H1 (cell line): ENCODE results near the gene TMIGD1. TPM values are rescaled to one million over a fixed set of nuclear protein-coding genes. Genes with fewer than 3 reads are reported as not detected.

Source experiments
- EP300 ChIP-seq, 2 experiments: IDR thresholded peaks; 1 replicate in 1 of 2; 2 replicates in 1 of 2; pipeline ENCODE4 v1.6.1; 2011 to 2012; ENCODE audit warnings: low read depth in 2 of 2, low read length in 2 of 2, mild to moderate bottlenecking in 2 of 2, borderline replicate concordance in 1 of 2, inconsistent platforms in 1 of 2, moderate library complexity in 1 of 2
- RBBP5 ChIP-seq: IDR thresholded peaks from 2 replicates; pipeline ENCODE4 v1.7.1; 2012; ENCODE audit warnings: low read depth, mild to moderate bottlenecking, inconsistent platforms, low read length, moderate library complexity, borderline replicate concordance
- USF2 ChIP-seq: IDR thresholded peaks from 2 replicates; pipeline ENCODE4 v1.6.1; 2011; ENCODE audit warnings: low read length, improper control_type of control experiment
- polyA plus RNA-seq, 7 experiments: library from polyadenylated mRNA; depleted of rRNA in 3 of 7; stranded (reverse) in 5 of 7; unstranded in 2 of 7; fragments of >200 nt in 5 of 7; fragments of 200-250 nt in 2 of 7; gene quantifications; 1 replicate in 5 of 7; 2 replicates in 1 of 7; 4 replicates in 1 of 7; pipeline versions ENCODE4 v1.2.1 to v1.2.3, GENCODE V29; 2011 to 2013; ENCODE audit warnings: missing spikeins in 2 of 7, mixed read lengths in 2 of 7
- total RNA-seq: library from RNA; stranded (reverse); fragmentation: NEBNext Ultra II Directional; extraction: Animal tissue kit (Norgen Biotek cat#: 25700); gene quantifications from 2 replicates; pipeline ENCODE4 v1.2.1, GENCODE V29; 2021

TMIGD1 gene
- total and polyA plus RNA-seq, 2 of the 8 experiments (the other 6 are each of a cell fraction or from before 2014, with no cell fraction given) = not detected

GRCh38 chr17:30273373-30273772 is 60.5 kb downstream of the TMIGD1 start (continued):
- TF ChIP-seq USF2 = no peak
- TF ChIP-seq RBBP5 = no peak
- TF ChIP-seq EP300 (IDR thresholded peaks at IDR 0.05; ENCODE audit: borderline replicate concordance in 1 of 2, low read depth in 2 of 2, low read length in 2 of 2) = no peak
